Measurements from ENCODE around the gene SPAG7.

The SPAG7 gene

GRCh38 chr17:4949321-4950074 lies 18.1 kb downstream of the SPAG7 start:
- peak; percentile 90 for DNase-seq

DNA sequence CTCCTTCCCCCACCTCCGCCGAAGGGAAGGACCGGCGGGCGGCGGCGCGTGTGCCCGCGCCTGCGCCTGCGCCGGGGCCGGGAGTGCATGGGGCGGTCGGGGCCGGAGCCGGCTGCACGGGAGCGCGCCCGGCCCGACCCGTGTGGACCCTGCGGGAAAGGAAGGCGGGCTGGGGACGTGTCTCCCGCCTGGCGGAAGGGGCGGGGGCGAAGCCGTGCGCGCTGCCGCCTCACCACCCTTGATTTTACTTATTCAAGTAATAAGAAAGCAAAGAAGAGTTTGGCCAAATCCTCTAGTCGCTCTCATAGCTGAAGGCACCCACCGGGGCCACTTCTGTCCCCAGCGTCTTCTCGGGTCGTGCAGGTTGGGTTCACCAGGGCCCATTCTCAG lies 18.7 kb downstream of the SPAG7 start:
- DNase-seq = peak; percentile 88

GRCh38 chr17:4948166-4948930 lies 19.3 kb downstream of the SPAG7 start, which contains the start of gene PFN1:
PFN1 (minus strand) TSS chr17:4948530; CDS start chr17:4948394, 136 bp downstream.
- peak; percentile 95 for DNase-seq

DNA sequence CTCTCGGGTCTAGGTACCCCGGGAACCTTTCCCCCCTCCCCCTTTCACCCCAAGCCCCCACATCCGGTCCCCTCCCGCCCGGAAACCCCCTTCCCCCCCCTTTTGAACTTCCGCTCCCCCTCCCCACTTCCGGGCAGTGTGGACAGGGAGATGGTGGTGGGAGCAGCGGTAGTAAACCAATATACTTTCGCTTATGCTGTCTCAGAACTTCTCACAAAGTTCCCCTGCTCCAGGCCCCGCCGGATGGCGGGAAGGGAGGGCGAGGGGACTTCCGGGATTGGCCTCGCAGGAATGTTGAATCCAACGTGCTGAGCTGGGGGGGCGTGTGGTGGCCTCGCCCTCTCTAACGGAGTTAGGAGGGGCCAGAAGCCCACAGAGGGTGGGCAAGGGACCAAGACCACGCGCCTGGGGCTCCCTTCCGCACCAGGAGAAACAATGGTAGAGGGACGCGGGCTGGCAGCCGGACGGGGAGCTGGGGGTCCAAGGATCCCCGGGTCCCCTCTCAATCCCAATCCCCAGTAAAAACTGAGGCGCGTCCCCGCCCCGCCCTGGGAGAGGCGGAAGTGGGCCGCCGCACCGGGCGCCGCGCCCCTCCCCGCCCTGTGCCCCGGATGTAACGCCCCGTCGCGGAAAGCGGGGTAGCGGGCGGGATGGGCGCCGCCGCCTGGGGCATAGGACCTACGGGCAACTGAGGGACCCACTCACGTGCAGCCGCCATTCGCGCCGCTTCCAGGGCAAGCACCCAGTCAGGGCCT lies 20.0 kb downstream of the SPAG7 start:
- DNase-seq = peak; percentile 86

GRCh38 chr17:4947010-4947410 lies 20.6 kb downstream of the SPAG7 start:
- no peak for DNase-seq

DNA sequence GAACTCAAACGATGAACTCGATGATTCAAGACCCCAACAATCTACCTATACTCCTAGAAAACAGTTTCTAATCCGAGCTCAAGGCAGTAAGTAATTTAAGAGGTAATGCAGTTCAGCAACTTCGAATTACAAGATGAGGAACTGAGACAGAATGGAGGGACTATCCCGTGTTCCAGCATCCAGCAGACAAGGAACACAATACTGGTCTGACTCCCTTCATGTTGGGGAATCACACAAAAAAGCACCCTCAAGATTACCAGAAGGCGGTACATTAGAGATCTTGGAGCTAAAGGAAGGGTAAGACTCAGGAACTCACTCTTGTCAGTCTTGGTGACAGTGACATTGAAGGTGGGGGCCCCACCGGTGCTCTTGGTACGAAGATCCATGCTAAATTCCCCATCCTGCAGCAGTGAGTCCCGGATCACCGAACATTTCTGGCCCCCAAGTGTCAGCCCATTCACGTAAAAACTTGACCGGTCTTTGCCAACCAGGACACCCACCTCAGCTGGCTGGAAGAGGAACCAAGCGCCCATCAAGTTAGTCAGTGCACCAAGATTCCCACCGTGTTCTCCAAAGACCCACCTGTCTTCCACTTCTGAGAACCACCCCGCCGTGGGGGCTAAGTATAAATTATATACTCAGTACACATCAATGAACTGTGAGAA lies 21.2 kb downstream of the SPAG7 start:
- peak; percentile 23 for DNase-seq

DNA sequence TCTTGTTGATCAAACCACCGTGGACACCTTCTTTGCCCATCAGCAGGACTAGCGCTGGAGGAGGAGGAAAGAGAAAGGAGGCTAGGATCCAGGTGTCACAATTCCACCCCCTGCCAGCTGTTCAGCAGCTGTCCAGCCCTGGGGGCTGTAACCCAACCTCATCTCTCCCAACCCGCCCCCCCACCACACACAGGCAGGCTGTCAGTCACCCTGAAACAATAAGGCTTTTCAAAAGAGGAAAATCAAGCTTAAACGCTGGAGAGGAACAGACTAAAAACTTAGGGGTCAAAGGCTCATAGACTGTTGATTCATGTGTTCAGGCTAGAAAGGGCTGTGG lies 21.7 kb downstream of the SPAG7 start:
- DNase-seq = no peak

DNA sequence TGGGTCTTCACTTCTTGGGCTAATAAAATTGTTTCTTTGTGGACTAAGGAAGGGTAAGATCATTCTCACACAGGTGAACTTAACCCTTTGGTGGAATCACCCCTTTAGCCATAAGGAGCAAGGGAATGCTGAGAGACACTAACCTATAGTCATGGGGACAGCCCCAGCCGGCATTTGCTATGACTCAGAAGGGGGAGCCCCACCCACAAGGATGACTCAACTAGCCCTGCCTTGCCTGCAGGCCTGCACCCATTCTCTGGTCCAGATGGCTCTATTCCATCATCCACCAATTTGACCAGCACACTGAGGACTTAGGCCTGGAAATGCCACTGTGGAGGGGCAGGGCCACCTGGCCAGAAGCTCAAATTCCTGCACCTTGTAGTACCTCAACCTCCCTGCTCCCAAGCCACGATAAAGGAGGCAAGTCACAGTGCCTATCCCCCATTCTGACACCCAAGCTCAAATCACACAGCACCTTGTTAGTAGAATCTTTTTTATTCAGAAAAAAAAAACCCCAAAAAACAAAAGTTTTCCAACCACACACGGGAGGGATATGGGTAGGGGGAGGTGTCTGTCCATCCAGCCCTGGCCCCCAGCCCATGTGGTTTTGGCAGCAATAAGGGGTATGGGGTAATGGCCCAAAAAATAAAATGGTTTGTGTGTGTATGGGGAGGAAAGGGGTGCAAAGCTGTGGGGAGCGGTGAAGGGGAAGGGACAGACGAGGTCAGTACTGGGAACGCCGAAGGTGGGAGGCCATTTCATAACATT lies 22.3 kb downstream of the SPAG7 start:
- peak; percentile 93 for DNase-seq

DNA sequence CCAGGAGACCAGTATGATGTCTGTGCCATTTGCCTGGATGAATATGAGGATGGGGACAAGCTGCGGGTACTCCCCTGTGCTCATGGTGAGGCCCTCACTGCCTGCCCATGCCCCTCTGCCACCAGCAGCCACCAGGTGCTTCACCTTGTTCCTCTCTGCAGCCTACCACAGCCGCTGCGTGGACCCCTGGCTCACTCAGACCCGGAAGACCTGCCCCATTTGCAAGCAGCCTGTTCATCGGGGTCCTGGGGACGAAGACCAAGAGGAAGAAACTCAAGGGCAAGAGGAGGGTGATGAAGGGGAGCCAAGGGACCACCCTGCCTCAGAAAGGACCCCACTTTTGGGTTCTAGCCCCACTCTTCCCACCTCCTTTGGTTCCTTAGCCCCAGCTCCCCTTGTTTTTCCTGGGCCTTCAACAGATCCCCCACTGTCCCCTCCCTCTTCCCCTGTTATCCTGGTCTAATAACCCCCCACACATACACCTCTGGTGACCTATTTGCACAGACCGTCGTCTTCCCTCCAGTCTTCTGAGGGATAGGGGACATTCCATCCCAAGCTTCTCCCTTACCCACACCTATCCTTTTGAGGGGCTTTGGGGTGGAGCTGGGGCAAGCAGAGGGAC lies 23.0 kb downstream of the SPAG7 start:
- DNase-seq = peak; percentile 53

- peak; percentile 86 for DNase-seq
These were observed 23.5 kb downstream of the SPAG7 start for GRCh38 chr17:4944163-4944553.

- DNase-seq = no peak
These were observed 24.7 kb downstream of the SPAG7 start for GRCh38 chr17:4942760-4943508.

DNA sequence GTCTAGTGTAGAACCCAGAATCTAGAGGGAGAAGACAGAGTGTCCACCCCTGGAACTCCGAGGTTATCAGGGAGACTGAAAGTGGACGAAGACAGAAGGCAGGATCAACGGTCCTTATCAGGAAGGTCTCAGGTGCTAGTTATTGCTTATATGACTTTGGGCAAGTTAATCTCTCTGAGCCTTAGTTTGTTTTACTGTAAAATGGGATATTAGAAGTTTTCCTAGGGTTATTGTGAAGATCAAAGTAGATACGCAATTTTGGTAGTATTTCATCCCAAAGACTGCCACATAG lies 26.4 kb downstream of the SPAG7 start:
- DNase-seq = no peak

GRCh38 chr17:4940555-4941318 lies 26.9 kb downstream of the SPAG7 start:
- DNase-seq = peak; percentile 69

DNA sequence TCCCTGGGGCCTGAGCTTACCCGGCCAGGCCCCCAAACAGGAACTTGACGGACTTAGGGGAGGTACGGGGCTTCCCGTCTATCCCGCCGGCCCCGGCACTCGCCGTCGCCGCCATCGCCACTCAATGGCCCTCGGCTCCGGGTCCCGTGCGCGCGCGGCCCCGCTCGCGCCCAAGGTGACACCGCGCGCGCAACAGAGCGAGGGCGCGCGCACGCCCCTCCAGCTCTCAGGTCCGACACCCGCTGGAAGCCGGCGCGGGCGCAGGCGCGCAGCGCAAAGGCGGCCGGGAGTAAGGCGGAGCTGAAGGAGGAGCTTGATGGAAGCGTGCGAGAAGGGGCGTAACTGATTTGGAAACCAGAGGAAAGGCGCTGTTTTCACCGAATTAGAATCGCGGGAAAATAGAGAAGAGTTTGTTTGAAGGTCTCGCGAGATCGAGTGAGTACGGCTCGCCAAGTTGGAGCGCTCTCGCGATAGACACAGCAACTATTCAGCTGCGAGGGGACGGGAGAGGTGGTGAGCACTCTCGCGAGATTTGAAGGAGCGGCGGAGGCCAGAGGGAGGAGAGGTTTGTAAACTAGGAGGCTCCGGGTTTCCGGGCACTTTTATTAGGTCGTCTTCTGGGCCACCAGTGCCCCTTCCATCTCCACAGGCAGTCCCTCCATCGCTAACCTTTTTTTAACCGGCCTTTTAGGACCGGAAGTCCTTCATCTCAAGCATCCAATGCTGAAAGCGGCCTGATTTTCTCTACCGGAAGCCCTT lies 27.6 kb downstream of the SPAG7 start, which contains the start of the genes RNF167 and SLC25A11:
Gene RNF167, plus strand, starts transcription at position 473 of the 759 bp plus-strand sequence. CDS start 642 bp downstream, outside the sequence.
Gene SLC25A11, minus strand, starts transcription at position 251 of the 759 bp plus-strand sequence. Its CDS starts 136 bp downstream, at position 115.
- DNase-seq = peak; percentile 99

- no peak for DNase-seq
These were observed 28.1 kb downstream of the SPAG7 start for GRCh38 chr17:4939546-4939795.

GRCh38 chr17:4938688-4939545 lies 28.7 kb downstream of the SPAG7 start:
- peak; percentile 22 for DNase-seq

GRCh38 chr17:4938069-4938491 lies 29.5 kb downstream of the SPAG7 start:
- DNase-seq = no peak

- DNase-seq = no peak
These were observed 30.1 kb downstream of the SPAG7 start for GRCh38 chr17:4937553-4937952.

GRCh38 chr17:4936436-4936835 lies 31.2 kb downstream of the SPAG7 start:
- DNase-seq = no peak

All from activated CD4-positive, alpha-beta T cell treated with anti-CD3 and anti-CD28 coated beads, Interleukin-2, Interleukin-6, amounts not matched to agents 100 ng/mL and 50 ng/mL, durations not matched to agents 16 hours and 8 hours (primary cell).